ENCODE results near the gene PSTPIP1.

- TF ChIP-seq CTCF (conservative IDR thresholded peaks at IDR 0.05; ENCODE audit: low read length) (no peak), EZH2phosphoT487 (IDR thresholded peaks at IDR 0.05; ENCODE audit: borderline replicate concordance, low read depth, low read length) (no peak)
Observed at GRCh38 chr15:77063249-77063648, 68.3 kb downstream of the PSTPIP1 start.

Measured in OCI-LY7 (cell line).